ENCODE data around the gene CCDC106. TPM values are rescaled to one million over a fixed set of nuclear protein-coding genes. Genes with fewer than 3 reads are reported as not detected.
A peak's percentile ranks its signal among the peaks of the same experiment; 100 is the strongest.

The CCDC106 gene
- total RNA-seq, 1 donor from 2014 or later: 8.3 TPM

GRCh38 chr19:55653651-55654322, 5.8 kb downstream of the CCDC106 start:
- H3K4me3 ChIP-seq: peak overlapping the region; percentile 69 to 96
- intact Hi-C loops (cut with DNase I): no loop called here
- TF ChIP-seq POLR2A (IDR thresholded peaks at IDR 0.05): peak in 1 of 2 donors; percentile 81
- TF ChIP-seq CTCF (IDR thresholded peaks at IDR 0.05): peak; percentile 98 to 100 (median 99)
- TF ChIP-seq POLR2AphosphoS5 (IDR thresholded peaks at IDR 0.05; ENCODE audit: insufficient read depth in 1 of 2, low read depth in 1 of 2): peak; percentile 90 to 99
- no peaks in the 10 kb centered on the region for H3K27me3 ChIP-seq
- H3K4me1 ChIP-seq: peaks cover 50% of the 10 kb centered on the region
- H3K9me3 ChIP-seq: no peaks in the 10 kb centered on the region
- DNase-seq (ENCODE audit: extremely low spot score in 2 of 2): peak in 1 of 2 donors; percentile 99
- H3K36me3 ChIP-seq: no peaks in the 10 kb centered on the region
- peak overlapping the region; percentile 100 for H3K27ac ChIP-seq

DNA sequence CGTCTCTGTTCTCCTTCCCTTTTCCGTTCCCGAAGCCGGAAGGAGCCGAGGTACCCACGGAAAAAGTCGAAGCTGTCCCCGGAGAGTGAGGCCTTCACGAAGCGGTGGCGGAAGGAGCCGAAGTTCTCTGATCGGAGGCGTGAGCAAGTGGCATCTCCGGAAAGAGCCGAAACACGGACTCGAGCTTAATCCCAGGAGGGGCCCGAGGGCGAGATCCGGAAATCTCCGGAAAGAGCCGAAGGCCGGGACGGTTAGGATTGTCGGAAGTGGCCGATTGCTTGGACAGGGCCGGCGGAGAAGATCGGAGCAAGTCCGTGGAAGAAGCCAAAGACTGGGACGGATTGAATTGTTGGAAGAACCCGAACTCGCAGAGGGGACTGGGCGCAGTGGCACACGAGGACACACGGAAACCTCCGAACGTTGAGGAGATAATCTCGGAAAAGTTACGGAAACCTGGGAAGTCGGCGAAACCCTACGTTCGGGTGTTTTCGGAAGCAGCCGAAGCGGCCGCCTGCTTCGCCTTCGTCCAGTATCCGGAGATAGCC, 6.4 kb downstream of the CCDC106 start:
- Histone ChIP-seq H3K9me3 (no peaks in the 10 kb centered on the region), H3K4me1 (peaks cover 50% of the 10 kb centered on the region), H3K4me3 (peak overlapping the region; percentile 69 to 96), H3K27me3 (no peaks in the 10 kb centered on the region), H3K27ac (peak overlapping the region; percentile 100), H3K36me3 (no peaks in the 10 kb centered on the region)
- peak in 1 of 2 donors; percentile 99 for DNase-seq (ENCODE audit: extremely low spot score in 2 of 2)
- no peak for TF ChIP-seq CTCF (IDR thresholded peaks at IDR 0.05)
- TF ChIP-seq POLR2AphosphoS5 (IDR thresholded peaks at IDR 0.05; ENCODE audit: insufficient read depth in 1 of 2, low read depth in 1 of 2): peak in 1 of 2 donors; percentile 64
- intact Hi-C loops (cut with DNase I): no loop called here

DNA sequence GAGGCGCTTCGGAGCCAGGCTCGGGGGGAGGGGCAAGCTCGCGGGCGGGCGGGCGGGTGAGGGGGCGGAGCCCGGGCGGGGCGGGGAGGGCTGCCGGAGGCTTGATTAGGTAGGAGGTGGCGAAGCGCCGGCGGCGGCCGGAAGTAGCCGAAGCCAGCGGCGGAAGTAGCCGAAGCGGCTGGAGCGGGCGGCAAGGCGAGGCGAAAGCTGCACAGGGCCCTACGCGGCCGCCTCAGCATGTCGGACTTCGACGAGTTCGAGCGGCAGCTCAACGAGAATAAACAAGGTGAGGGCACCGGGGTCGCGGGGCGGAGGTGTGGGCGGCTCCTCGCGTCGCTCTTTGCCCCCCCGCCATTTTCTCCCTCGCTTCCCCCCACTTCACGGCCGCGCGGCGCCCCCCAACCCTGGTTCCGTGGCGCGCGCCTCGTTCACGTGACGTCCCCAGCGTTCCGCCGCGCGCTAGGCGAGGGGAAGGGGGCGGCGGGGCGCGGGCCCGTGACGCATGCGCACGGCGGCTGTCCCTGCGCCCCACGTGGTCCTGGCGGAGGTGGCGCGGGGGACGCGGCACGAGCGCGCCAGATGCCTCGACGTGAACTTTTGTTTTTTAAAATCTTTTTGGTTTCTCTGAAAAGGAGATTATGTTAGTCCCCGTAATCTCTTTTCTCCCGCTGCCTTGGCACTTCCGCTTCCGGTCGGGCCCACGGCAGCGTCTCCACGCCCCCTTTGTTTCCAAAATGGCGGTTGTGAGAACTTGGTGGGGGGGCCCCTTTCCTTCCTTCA, 7.0 kb downstream of the CCDC106 start, which contains the start of gene U2AF2:
Gene U2AF2 (plus strand): TSS at position 168 of the 780 bp plus-strand sequence. CDS start 70 bp downstream, at position 238.
- peaks cover 54% of the 10 kb centered on the region for H3K4me1 ChIP-seq
- peaks cover 0 to 5% of the 10 kb centered on the region in 2 donors for H3K36me3 ChIP-seq
- H3K9me3 ChIP-seq: no peaks in the 10 kb centered on the region
- peak in 1 of 2 donors; percentile 96 for DNase-seq (ENCODE audit: extremely low spot score in 2 of 2)
- peak within 1 kb of the TSS; percentile 69 to 96 for H3K4me3 ChIP-seq
- intact Hi-C loops (cut with DNase I): no loop called here
- no peaks in the 10 kb centered on the region for H3K27me3 ChIP-seq
- H3K27ac ChIP-seq: peak within 1 kb of the TSS; percentile 100
- TF ChIP-seq POLR2A (IDR thresholded peaks at IDR 0.05): peak in 1 of 2 donors; percentile 57
- TF ChIP-seq POLR2AphosphoS5 (IDR thresholded peaks at IDR 0.05; ENCODE audit: insufficient read depth in 1 of 2, low read depth in 1 of 2): peak in 1 of 2 donors; percentile 88
- peak in 1 of 3 experiments; percentile 25 for TF ChIP-seq CTCF (IDR thresholded peaks at IDR 0.05)

- intact Hi-C loops (cut with DNase I): no loop called here
- TF ChIP-seq POLR2A (IDR thresholded peaks at IDR 0.05) (no peak), CTCF (IDR thresholded peaks at IDR 0.05) (no peak), POLR2AphosphoS5 (IDR thresholded peaks at IDR 0.05; ENCODE audit: insufficient read depth in 1 of 2, low read depth in 1 of 2) (no peak)
- peaks cover 60% of the 10 kb centered on the region for H3K4me1 ChIP-seq
These were observed 7.6 kb downstream of the CCDC106 start for GRCh38 chr19:55655648-55656040.

More at GRCh38 chr19:55655648-55656040, 7.6 kb downstream of the CCDC106 start:
- Histone ChIP-seq H3K27me3 (no peaks in the 10 kb centered on the region), H3K27ac (peak overlapping the region; percentile 100), H3K4me3 (peak overlapping the region; percentile 69 to 96), H3K9me3 (no peaks in the 10 kb centered on the region), H3K36me3 (peaks cover 0 to 11% of the 10 kb centered on the region in 2 donors)
- no peak for DNase-seq (ENCODE audit: extremely low spot score in 2 of 2)

Measured in vagina (tissue), 2 donors.